ENCODE results near the gene DENND4A. TPM values are rescaled to one million over a fixed set of nuclear protein-coding genes. Genes with fewer than 3 reads are reported as not detected.

Gene DENND4A
- total and polyA plus RNA-seq, 9 of the 15 experiments (the other 6 are each of a cell fraction or from before 2014, with no cell fraction given) = 6.8 to 32.3 (median 19.9) TPM

DNA sequence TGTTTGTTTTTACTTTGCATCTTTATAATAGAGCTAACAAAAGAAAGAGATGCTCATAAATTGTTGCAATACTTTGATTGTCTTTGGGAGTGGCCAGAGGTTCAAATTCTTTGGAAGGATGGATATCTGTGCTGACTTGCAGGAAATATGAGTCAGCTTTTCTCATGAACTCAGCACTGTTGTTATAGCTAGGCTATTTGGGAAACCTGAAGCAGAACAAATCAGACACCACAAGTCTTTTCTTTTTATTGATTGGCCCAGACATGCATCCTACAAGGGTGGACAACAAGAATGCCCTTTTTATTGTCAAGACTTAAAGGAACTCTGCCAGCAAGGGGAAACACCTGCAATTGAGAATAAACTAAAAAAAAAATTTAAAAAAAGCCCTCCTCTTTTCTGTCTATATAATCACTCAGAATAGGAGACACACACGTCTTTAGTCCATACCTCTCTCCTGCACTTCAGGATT, 4.6 kb upstream of the DENND4A start:
- Histone ChIP-seq H3K9ac (ENCODE audit: insufficient read depth in 1 of 2, low read depth in 2 of 2, low read length in 2 of 2) (no peak overlapping the region; a peak in 1 of 4 replicates), H3K27ac (ENCODE audit: extremely low read depth, low read depth, low read length) (peak overlapping the region; percentile 62), H3K9me1 (ENCODE audit: control insufficient read depth, insufficient read depth, low read length) (no peaks in the 10 kb centered on the region), H4K20me1 (replicated peaks; ENCODE audit: control insufficient read depth, insufficient read depth, low read length) (no peaks in the 10 kb centered on the region), H3K27me3 (ENCODE audit: control insufficient read depth in 2 of 2, insufficient read depth in 2 of 2, low read length in 2 of 2) (no peaks in the 10 kb centered on the region), H3K9me3 (replicated peaks; ENCODE audit: control insufficient read depth, insufficient read depth, low read depth, low read length) (no peaks in the 10 kb centered on the region), H3K4me1 (replicated peaks in 1 of 2; ENCODE audit: control insufficient read depth in 2 of 2, insufficient read depth in 2 of 2, low read length in 2 of 2) (peaks cover 16 to 32% of the 10 kb centered on the region in 2 experiments), H3K4me3 (no peak overlapping the region), H3K36me3 (ENCODE audit: control insufficient read depth, insufficient read depth, low read length) (no peaks in the 10 kb centered on the region), H2AFZ (ENCODE audit: low read depth, low read length) (no peak overlapping the region), H3K4me2 (ENCODE audit: insufficient read depth, low read length) (peak overlapping the region; percentile 0; the same call in 1 of the 2 replicates), H3K79me2 (ENCODE audit: control insufficient read depth, insufficient read depth, low read length) (peaks cover 12% of the 10 kb centered on the region)
- intact Hi-C loops (cut with micrococcal nuclease) (no loop called here), in situ Hi-C loops (cut with MboI) (no loop called here)
- ChIA-PET CTCF (ENCODE audit: low intra/inter-chr PET ratio) (no interaction called here), POLR2A (interaction anchor here (0.9 to 1.1 kb wide), 2 partner anchors 10 to 19 kb away, joined by 3 to 8 read pairs; no protein-coding TSS in a partner anchor)
- FAIRE-seq (peak; percentile 75), DNase-seq (ENCODE audit: extremely low read depth in 1 of 4, low spot score in 3 of 4) (peak in 2 of 4 experiments; percentile 53 to 70), ATAC-seq (peak; percentile 11; the same call in 1 of the 3 replicates)
- WGBS (ENCODE audit: insufficient coverage, low coverage, missing lambda C conversion rate) = 18% methylated on average over 1 of the region's 1 CpG
- BruUV-seq (replicated peaks) = no TSS peak
- no peak for TF ChIP-seq ARID2 (IDR thresholded peaks at IDR 0.05)
- TF ChIP-seq MTF1 (CRISPR knock-in tag; IDR thresholded peaks at IDR 0.05; ENCODE audit: borderline replicate concordance) = no peak
- TF ChIP-seq DPF2 (IDR thresholded peaks at IDR 0.05) = peak; percentile 84
- no peak for TF ChIP-seq HMG20B (CRISPR knock-in tag; IDR thresholded peaks at IDR 0.05)
- TF ChIP-seq, protein P1, sequence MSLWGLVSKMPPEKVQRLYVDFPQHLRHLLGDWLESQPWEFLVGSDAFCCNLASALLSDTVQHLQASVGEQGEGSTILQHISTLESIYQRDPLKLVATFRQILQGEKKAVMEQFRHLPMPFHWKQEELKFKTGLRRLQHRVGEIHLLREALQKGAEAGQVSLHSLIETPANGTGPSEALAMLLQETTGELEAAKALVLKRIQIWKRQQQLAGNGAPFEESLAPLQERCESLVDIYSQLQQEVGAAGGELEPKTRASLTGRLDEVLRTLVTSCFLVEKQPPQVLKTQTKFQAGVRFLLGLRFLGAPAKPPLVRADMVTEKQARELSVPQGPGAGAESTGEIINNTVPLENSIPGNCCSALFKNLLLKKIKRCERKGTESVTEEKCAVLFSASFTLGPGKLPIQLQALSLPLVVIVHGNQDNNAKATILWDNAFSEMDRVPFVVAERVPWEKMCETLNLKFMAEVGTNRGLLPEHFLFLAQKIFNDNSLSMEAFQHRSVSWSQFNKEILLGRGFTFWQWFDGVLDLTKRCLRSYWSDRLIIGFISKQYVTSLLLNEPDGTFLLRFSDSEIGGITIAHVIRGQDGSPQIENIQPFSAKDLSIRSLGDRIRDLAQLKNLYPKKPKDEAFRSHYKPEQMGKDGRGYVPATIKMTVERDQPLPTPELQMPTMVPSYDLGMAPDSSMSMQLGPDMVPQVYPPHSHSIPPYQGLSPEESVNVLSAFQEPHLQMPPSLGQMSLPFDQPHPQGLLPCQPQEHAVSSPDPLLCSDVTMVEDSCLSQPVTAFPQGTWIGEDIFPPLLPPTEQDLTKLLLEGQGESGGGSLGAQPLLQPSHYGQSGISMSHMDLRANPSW (CRISPR knock-in tag; IDR thresholded peaks at IDR 0.05) = no peak
- TF ChIP-seq RBM17 (IDR thresholded peaks at IDR 0.05; ENCODE audit: borderline replicate concordance, low read depth, low read length) = no peak
- TF ChIP-seq ILF3 (IDR thresholded peaks at IDR 0.05; ENCODE audit: borderline replicate concordance) = no peak
- TF ChIP-seq ZNF124 (CRISPR knock-in tag; IDR thresholded peaks at IDR 0.05) = no peak
- peak; percentile 84 for TF ChIP-seq HDAC2 (IDR thresholded peaks at IDR 0.05)
- no peak for TF ChIP-seq SIN3B (IDR thresholded peaks at IDR 0.05; ENCODE audit: low read depth)
- TF ChIP-seq, protein P2, sequence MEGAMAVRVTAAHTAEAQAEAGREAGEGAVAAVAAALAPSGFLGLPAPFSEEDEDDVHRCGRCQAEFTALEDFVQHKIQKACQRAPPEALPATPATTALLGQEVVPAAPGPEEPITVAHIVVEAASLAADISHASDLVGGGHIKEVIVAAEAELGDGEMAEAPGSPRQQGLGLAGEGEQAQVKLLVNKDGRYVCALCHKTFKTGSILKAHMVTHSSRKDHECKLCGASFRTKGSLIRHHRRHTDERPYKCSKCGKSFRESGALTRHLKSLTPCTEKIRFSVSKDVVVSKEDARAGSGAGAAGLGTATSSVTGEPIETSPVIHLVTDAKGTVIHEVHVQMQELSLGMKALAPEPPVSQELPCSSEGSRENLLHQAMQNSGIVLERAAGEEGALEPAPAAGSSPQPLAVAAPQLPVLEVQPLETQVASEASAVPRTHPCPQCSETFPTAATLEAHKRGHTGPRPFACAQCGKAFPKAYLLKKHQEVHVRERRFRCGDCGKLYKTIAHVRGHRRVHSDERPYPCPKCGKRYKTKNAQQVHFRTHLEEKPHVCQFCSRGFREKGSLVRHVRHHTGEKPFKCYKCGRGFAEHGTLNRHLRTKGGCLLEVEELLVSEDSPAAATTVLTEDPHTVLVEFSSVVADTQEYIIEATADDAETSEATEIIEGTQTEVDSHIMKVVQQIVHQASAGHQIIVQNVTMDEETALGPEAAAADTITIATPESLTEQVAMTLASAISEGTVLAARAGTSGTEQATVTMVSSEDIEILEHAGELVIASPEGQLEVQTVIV (CRISPR knock-in tag; IDR thresholded peaks at IDR 0.05; ENCODE audit: borderline replicate concordance) = no peak
- TF ChIP-seq PHB (CRISPR knock-in tag; IDR thresholded peaks at IDR 0.05) = no peak
- TF ChIP-seq EZH2 (IDR thresholded peaks at IDR 0.05; ENCODE audit: borderline replicate concordance, low read depth, low read length) = no peak
- TF ChIP-seq KAT7 (CRISPR knock-in tag; IDR thresholded peaks at IDR 0.05; ENCODE audit: borderline replicate concordance) = no peak
- TF ChIP-seq, protein P3, sequence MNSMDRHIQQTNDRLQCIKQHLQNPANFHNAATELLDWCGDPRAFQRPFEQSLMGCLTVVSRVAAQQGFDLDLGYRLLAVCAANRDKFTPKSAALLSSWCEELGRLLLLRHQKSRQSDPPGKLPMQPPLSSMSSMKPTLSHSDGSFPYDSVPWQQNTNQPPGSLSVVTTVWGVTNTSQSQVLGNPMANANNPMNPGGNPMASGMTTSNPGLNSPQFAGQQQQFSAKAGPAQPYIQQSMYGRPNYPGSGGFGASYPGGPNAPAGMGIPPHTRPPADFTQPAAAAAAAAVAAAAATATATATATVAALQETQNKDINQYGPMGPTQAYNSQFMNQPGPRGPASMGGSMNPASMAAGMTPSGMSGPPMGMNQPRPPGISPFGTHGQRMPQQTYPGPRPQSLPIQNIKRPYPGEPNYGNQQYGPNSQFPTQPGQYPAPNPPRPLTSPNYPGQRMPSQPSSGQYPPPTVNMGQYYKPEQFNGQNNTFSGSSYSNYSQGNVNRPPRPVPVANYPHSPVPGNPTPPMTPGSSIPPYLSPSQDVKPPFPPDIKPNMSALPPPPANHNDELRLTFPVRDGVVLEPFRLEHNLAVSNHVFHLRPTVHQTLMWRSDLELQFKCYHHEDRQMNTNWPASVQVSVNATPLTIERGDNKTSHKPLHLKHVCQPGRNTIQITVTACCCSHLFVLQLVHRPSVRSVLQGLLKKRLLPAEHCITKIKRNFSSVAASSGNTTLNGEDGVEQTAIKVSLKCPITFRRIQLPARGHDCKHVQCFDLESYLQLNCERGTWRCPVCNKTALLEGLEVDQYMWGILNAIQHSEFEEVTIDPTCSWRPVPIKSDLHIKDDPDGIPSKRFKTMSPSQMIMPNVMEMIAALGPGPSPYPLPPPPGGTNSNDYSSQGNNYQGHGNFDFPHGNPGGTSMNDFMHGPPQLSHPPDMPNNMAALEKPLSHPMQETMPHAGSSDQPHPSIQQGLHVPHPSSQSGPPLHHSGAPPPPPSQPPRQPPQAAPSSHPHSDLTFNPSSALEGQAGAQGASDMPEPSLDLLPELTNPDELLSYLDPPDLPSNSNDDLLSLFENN (IDR thresholded peaks at IDR 0.05; ENCODE audit: low read depth in 2 of 2, low read length in 2 of 2) = no peak
